K562 (cell line): ENCODE data around the gene NADK. TPM values are rescaled to one million over a fixed set of nuclear protein-coding genes. Genes with fewer than 3 reads are reported as not detected.

Experiments
- ATAC-seq: fragments of 200-7000 bp; cut with Tn5 transposase; 3 replicates; pipeline ENCODE4 v1.9.1; 2020; ENCODE audit warnings: moderate library complexity
- BruUV-seq: library from RNA; stranded (reverse); fragments of 400-500 nt; replicated peaks from 2 replicates; lab custom pipeline; 2021; lab: Mats Ljungman, UMichigan
- CTCF ChIA-PET: fragments of 300-600 bp; formaldehyde crosslinking; extraction: SDS; loops from one replicate; lab custom pipeline; 2021; ENCODE audit warnings: low intra/inter-chr PET ratio; lab: Yijun Ruan, JAX
- POLR2A ChIA-PET: fragments of 300-600, 350-650 bp; sonication (Branson Sonifier 250); formaldehyde crosslinking; extraction: SDS; loops from one replicate; lab custom pipeline; 2021; ENCODE audit warnings: antibody characterized with exemption, inconsistent platforms; lab: Yijun Ruan, JAX
- DNase-seq, 4 experiments: peaks; one replicate each; pipeline versions ENCODE4 v3.0.0 to v3.0.0-alpha.2; 2011 to 2018; ENCODE audit warnings: low spot score in 3 of 4, mixed read lengths in 3 of 4; ENCODE audit errors: extremely low read depth in 1 of 4
- FAIRE-seq: peaks from 2 replicates; lab custom pipeline; 2011; peaks lifted over from hg19 to GRCh38; lab: Jason Lieb, UNC
- H2AFZ ChIP-seq: 2 replicates; pipeline ENCODE4 v1.6.0; 2011; ENCODE audit warnings: low read depth, low read length, control low read depth, inconsistent platforms
- H3K27ac ChIP-seq: fragments of 200-600 bp; 3 replicates; pipeline ENCODE4 v1.8.0; 2011; ENCODE audit warnings: low read depth, mild to moderate bottlenecking, control low read depth, inconsistent platforms, low read length, moderate library complexity, mixed read lengths; ENCODE audit errors: extremely low read depth
- H3K27me3 ChIP-seq, 2 experiments: fragments of 300-600 bp in 1 of 2; 2 replicates in 1 of 2; 3 replicates in 1 of 2; pipeline versions ENCODE4 v1.6.0 to v1.8.0; 2011; ENCODE audit warnings: inconsistent platforms in 2 of 2, low read length in 2 of 2, mild to moderate bottlenecking in 1 of 2, mixed read lengths in 1 of 2, moderate library complexity in 1 of 2; ENCODE audit not compliant: control insufficient read depth in 2 of 2, insufficient read depth in 2 of 2
- H3K36me3 ChIP-seq: fragments of 300-600 bp; 3 replicates; pipeline ENCODE4 v1.8.0; 2011; ENCODE audit warnings: mild to moderate bottlenecking, low read length, inconsistent platforms; ENCODE audit not compliant: control insufficient read depth, insufficient read depth
- H3K4me1 ChIP-seq, 2 experiments: fragments of 200-600 bp in 1 of 2; replicated peaks in 1 of 2; 2 replicates in 1 of 2; 3 replicates in 1 of 2; pipeline versions ENCODE4 v1.5.1 to v1.8.0; 2011; ENCODE audit warnings: inconsistent platforms in 2 of 2, low read length in 2 of 2, mild to moderate bottlenecking in 1 of 2, mixed read lengths in 1 of 2, moderate library complexity in 1 of 2; ENCODE audit not compliant: control insufficient read depth in 2 of 2, insufficient read depth in 2 of 2
- H3K4me2 ChIP-seq: 2 replicates; pipeline ENCODE4 v1.6.1; 2011; ENCODE audit warnings: low read length, control low read depth, inconsistent platforms, mixed read lengths; ENCODE audit not compliant: insufficient read depth
- H3K4me3 ChIP-seq: fragments of 200-600 bp; sonication (generic), shearing (Covaris generic); 2 replicates; pipeline ENCODE4 v1.5.1; 2016; ENCODE audit warnings: control low read depth, inconsistent platforms
- H3K79me2 ChIP-seq: fragments of 200-600 bp; 3 replicates; pipeline ENCODE4 v1.8.0; 2011; ENCODE audit warnings: low read length, inconsistent platforms; ENCODE audit not compliant: control insufficient read depth, insufficient read depth
- H3K9ac ChIP-seq, 2 experiments: 2 replicates each; pipeline versions ENCODE4 v1.6.0 to v1.6.1; 2011; ENCODE audit warnings: low read depth in 2 of 2, low read length in 2 of 2, control low read depth in 1 of 2, inconsistent platforms in 1 of 2, mild to moderate bottlenecking in 1 of 2, mixed read lengths in 1 of 2; ENCODE audit not compliant: insufficient read depth in 1 of 2
- H3K9me1 ChIP-seq: one replicate; pipeline ENCODE4 v1.6.0; 2011; ENCODE audit warnings: inconsistent platforms, mild to moderate bottlenecking, low read length, moderate library complexity; ENCODE audit not compliant: control insufficient read depth, insufficient read depth
- H3K9me3 ChIP-seq: replicated peaks from 2 replicates; pipeline ENCODE4 v1.5.1; 2011; ENCODE audit warnings: low read depth, low read length, inconsistent platforms; ENCODE audit not compliant: control insufficient read depth, insufficient read depth
- H4K20me1 ChIP-seq: replicated peaks from 2 replicates; pipeline ENCODE4 v1.6.1; 2011; ENCODE audit warnings: low read length, inconsistent platforms, mixed read lengths; ENCODE audit not compliant: control insufficient read depth, insufficient read depth
- CBX3 ChIP-seq, 2 experiments: IDR thresholded peaks; 1 replicate in 1 of 2; 2 replicates in 1 of 2; pipeline ENCODE4 v1.6.1; 2012; ENCODE audit warnings: inconsistent platforms in 2 of 2, low read length in 2 of 2, borderline replicate concordance in 1 of 2, control low read depth in 1 of 2
- GATA2 ChIP-seq: sonication (generic); formaldehyde crosslinking; IDR thresholded peaks from 2 replicates; pipeline ENCODE4 v1.4.0; 2020; ENCODE audit warnings: mild to moderate bottlenecking, missing genetic modification reagents
- POLR2A ChIP-seq: fragments of 450-650 bp; conservative IDR thresholded peaks from 2 replicates; pipeline ENCODE4 v1.6.1; 2016
- POLR2AphosphoS2 ChIP-seq: IDR thresholded peaks from 2 replicates; pipeline ENCODE4 v1.6.1; 2012; ENCODE audit warnings: low read length, improper control_type of control experiment
- POLR2G ChIP-seq: fragments of 200-400 bp; formaldehyde crosslinking; IDR thresholded peaks from 2 replicates; pipeline ENCODE4 v1.6.1; 2017; ENCODE audit warnings: low read depth, mild to moderate bottlenecking, antibody characterized with exemption, low read length, moderate library complexity
- RBFOX2 ChIP-seq: fragments of 200-400 bp; formaldehyde crosslinking; IDR thresholded peaks from 2 replicates; pipeline ENCODE4 v1.6.1; 2017; ENCODE audit warnings: low read depth, mild to moderate bottlenecking, low read length, moderate library complexity
- WGBS: fragments of 100-300 bp; shearing (Covaris generic); methylation state at CpG from one replicate; pipeline ENCODE4 v1.1.6; 2016; ENCODE audit warnings: low coverage, mixed read lengths; ENCODE audit not compliant: insufficient coverage; ENCODE audit errors: missing lambda C conversion rate; 5-methylcytosine and 5-hydroxymethylcytosine counted together
- in situ Hi-C: fragments of 300-500 bp; cut with MboI; formaldehyde crosslinking; loops from 4 replicates; pipeline ENCODE4 v1.15.0; 2018; ENCODE audit warnings: inconsistent platforms, mixed read lengths
- intact Hi-C: fragments of 100-400 bp; cut with micrococcal nuclease; formaldehyde crosslinking; loops from 2 replicates; pipeline ENCODE4 v1.14.2; 2022
- polyA plus RNA-seq, 8 experiments: library from polyadenylated mRNA; depleted of rRNA in 4 of 8; stranded (reverse) in 5 of 8; unstranded in 3 of 8; fragments of >200 nt; fragmentation: Nextera tagmentation in 2 of 8; fragmentation: Illumina TruSeq in 1 of 8; extraction: Ambion mirVana in 2 of 8; extraction: Trizol in 1 of 8; gene quantifications; 2 replicates each; pipeline versions ENCODE4 v1.2.1 to v1.2.3, GENCODE V29; 2011 to 2014; ENCODE audit warnings: inconsistent platforms in 1 of 8, missing spikeins in 1 of 8
- total RNA-seq, 7 experiments: library from RNA; depleted of rRNA in 6 of 7; stranded (reverse); fragments of >200 nt in 6 of 7; fragmentation: Illumina TruSeq in 2 of 7; extraction: Trizol in 2 of 7; gene quantifications; 2 replicates each; pipeline versions ENCODE4 v1.2.1 to v1.2.3, GENCODE V29; 2011 to 2021; ENCODE audit warnings: low replicate concordance in 1 of 7
- TF ChIP-seq, protein P1 (sequence below): sonication (generic); formaldehyde crosslinking; IDR thresholded peaks from 2 replicates; pipeline ENCODE4 v1.8.0; 2022; ENCODE audit warnings: missing genetic modification reagents, mild to moderate bottlenecking, moderate library complexity, borderline replicate concordance

Gene NADK
- total and polyA plus RNA-seq, 9 of the 15 experiments (the other 6 are each of a cell fraction or from before 2014, with no cell fraction given) = 1.5 to 135 (median 75.1) TPM

DNA sequence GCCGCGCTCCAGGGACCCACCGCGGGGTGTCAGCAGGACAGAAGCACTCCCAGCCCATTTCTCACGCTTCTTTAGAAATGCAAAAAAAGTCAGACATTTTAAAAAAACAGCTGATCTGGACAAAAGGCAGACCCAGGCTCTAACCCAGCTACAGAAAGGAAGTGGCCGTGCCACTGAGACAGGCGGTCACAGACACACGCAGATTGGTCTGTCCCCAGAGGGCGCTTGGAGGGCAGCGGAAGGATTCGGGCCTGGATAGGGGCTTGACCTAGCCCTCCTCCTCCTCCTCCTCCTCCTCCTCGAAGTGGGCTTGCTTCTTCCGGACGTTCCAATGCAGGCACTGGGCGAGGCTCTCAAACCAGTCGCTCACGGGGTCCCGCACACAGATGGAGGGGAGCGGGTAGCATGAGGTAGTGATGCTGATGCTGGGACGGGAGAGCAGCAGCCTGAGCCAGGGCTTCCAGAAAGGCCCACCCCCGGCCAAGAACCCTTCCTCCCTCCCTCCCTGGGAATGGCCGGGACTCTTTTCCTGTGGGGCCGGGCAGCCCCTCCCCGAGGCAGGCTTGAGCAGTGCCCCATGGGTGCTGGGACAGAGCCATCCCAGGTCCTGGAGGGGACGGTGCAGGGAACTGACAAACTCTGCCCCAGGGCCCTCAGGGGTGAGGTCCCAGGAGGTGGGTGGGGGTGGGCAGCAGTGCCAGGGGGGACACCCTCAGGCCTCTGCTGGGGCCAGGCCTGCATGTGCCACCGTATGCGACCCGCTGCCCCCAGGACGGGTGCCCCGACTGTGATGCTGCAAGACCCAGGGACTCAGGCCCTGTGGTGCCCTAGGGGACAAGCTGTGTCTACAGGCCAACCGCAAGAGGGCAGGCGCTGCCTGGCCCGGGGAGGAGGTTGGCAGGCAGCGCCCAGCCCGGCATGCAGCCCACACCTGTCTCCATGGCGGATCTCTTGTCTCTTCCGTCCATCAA lies 25.3 kb downstream of the NADK start:
- POLR2A ChIA-PET = interaction anchor here (0.6 kb wide), 1 partner anchor 161 kb away, joined by 3 read pairs; no protein-coding TSS in a partner anchor
- Histone ChIP-seq H2AFZ (no peak overlapping the region), H3K79me2 (peaks cover 9% of the 10 kb centered on the region), H3K9me3 (no peaks in the 10 kb centered on the region), H4K20me1 (no peaks in the 10 kb centered on the region), H3K4me1 (peaks cover 6 to 42% of the 10 kb centered on the region in 2 experiments; a peak in 4 of 5 replicates), H3K9me1 (peaks cover 4% of the 10 kb centered on the region), H3K9ac (no peak overlapping the region), H3K27ac (no peak overlapping the region), H3K27me3 (no peaks in the 10 kb centered on the region), H3K4me2 (no peak overlapping the region), H3K4me3 (no peak overlapping the region), H3K36me3 (peaks cover 59% of the 10 kb centered on the region; the same call in 2 of the 3 replicates)
- CTCF ChIA-PET = no interaction called here
- FAIRE-seq = no peak
- in situ Hi-C loops (no loop called here), intact Hi-C loops (no loop called here)
- peak in 2 of 4 experiments; percentile 19 to 20 for DNase-seq
- 90% methylated on average over 33 of the region's 37 CpGs for WGBS
- no TSS peak for BruUV-seq
- ATAC-seq = no peak
- no peak for TF ChIP-seq GATA2
- TF ChIP-seq CBX3 (IDR thresholded peaks at IDR 0.05; ENCODE audit: borderline replicate concordance in 1 of 2, low read length in 2 of 2) = no peak
- TF ChIP-seq POLR2AphosphoS2 = 0 out of 2 replicates have a peak, but pooled peaks have one; percentile 34
- 0 out of 2 replicates have a peak, but pooled peaks have one; percentile 24 for TF ChIP-seq POLR2A
- TF ChIP-seq RBFOX2 = 0 out of 2 replicates have a peak, but pooled peaks have one; percentile 32
- TF ChIP-seq POLR2G = peak; percentile 62; the same call in 1 of the 2 replicates
- TF ChIP-seq, protein P1, sequence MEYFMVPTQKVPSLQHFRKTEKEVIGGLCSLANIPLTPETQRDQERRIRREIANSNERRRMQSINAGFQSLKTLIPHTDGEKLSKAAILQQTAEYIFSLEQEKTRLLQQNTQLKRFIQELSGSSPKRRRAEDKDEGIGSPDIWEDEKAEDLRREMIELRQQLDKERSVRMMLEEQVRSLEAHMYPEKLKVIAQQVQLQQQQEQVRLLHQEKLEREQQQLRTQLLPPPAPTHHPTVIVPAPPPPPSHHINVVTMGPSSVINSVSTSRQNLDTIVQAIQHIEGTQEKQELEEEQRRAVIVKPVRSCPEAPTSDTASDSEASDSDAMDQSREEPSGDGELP = 0 out of 2 replicates have a peak, but pooled peaks have one; percentile 15
